Upper lobe of right lung (tissue), 1 donor: ENCODE measurements around the gene ARHGAP6. TPM values are rescaled to one million over a fixed set of nuclear protein-coding genes. Genes with fewer than 3 reads are reported as not detected.
"Not testable (repeated sequence)": the region's sequence is repeated elsewhere in the genome, so short reads cannot be mapped to it uniquely, and the experiment has no call there.

Source experiments
- ATAC-seq: fragments of 200-7000 bp; cut with Tn5 transposase; one replicate; pipeline ENCODE4 v1.9.1; 2020; ENCODE audit warnings: mild to moderate bottlenecking, moderate library complexity
- DNase-seq: peaks from one replicate; pipeline ENCODE4 v3.0.0-alpha.2; 2020
- H3K27ac ChIP-seq: fragments of 200-600 bp; one replicate; pipeline ENCODE4 v1.8.0; 2022
- H3K27me3 ChIP-seq: fragments of 200-600 bp; one replicate; pipeline ENCODE4 v1.8.0; 2022; ENCODE audit warnings: mild to moderate bottlenecking
- H3K36me3 ChIP-seq: fragments of 200-600 bp; one replicate; pipeline ENCODE4 v1.8.0; 2022
- H3K4me1 ChIP-seq: fragments of 200-600 bp; one replicate; pipeline ENCODE4 v1.8.0; 2022
- H3K4me3 ChIP-seq: fragments of 200-600 bp; one replicate; pipeline ENCODE4 v1.8.0; 2022; ENCODE audit warnings: mild to moderate bottlenecking
- H3K9me3 ChIP-seq: fragments of 200-600 bp; one replicate; pipeline ENCODE4 v1.8.0; 2022
- CTCF ChIP-seq: fragments of 200-600 bp; IDR thresholded peaks from one replicate; pipeline ENCODE4 v1.8.0; 2022; ENCODE audit warnings: antibody characterized with exemption
- intact Hi-C: fragments of 100-400 bp; cut with DNase I; formaldehyde crosslinking; loops from one replicate; pipeline ENCODE4 v1.11.0; 2022
- total RNA-seq: library from RNA; stranded (reverse); fragmentation: NEBNext Ultra II Directional; extraction: Animal tissue kit (Norgen Biotek cat#: 25700); gene quantifications from one replicate; pipeline ENCODE4 v1.2.1, GENCODE V29; 2021
- donor health status: DM: no; HTN: yes; CAD: no; lungs with severe emphysema.

The ARHGAP6 gene
- total RNA-seq, 1 donor from 2014 or later = 17.1 TPM

- Histone ChIP-seq H3K27ac (no peak overlapping the region), H3K27me3 (no peaks in the 10 kb centered on the region), H3K4me1 (no peaks in the 10 kb centered on the region), H3K4me3 (no peak overlapping the region), H3K9me3 (no peaks in the 10 kb centered on the region), H3K36me3 (no peaks in the 10 kb centered on the region)
- no peak for DNase-seq
- TF ChIP-seq CTCF = no peak
- ATAC-seq = no peak
- intact Hi-C loops = no loop called here
Observed at GRCh38 chrX:11579636-11580600, 85.8 kb downstream of the ARHGAP6 start.

- intact Hi-C loops, H3K9me3 ChIP-seq, DNase-seq, H3K27me3 ChIP-seq, H3K4me3 ChIP-seq, H3K27ac ChIP-seq, H3K4me1 ChIP-seq, H3K36me3 ChIP-seq, ATAC-seq: not testable (repeated sequence)
Observed at GRCh38 chrX:11578301-11578700, 87.4 kb downstream of the ARHGAP6 start.

GRCh38 chrX:11577603-11578002 lies 88.1 kb downstream of the ARHGAP6 start:
- H3K27ac ChIP-seq = no peak overlapping the region
- H3K9me3 ChIP-seq = no peaks in the 10 kb centered on the region
- no peaks in the 10 kb centered on the region for H3K27me3 ChIP-seq
- no peaks in the 10 kb centered on the region for H3K4me1 ChIP-seq
- no peak for TF ChIP-seq CTCF
- H3K36me3 ChIP-seq = no peaks in the 10 kb centered on the region
- intact Hi-C loops = no loop called here
- no peak overlapping the region for H3K4me3 ChIP-seq
- DNase-seq (no peak), ATAC-seq (no peak)

GRCh38 chrX:11575332-11575731 lies 90.4 kb downstream of the ARHGAP6 start:
- H3K27ac ChIP-seq = no peak overlapping the region
- TF ChIP-seq CTCF = no peak
- H3K27me3 ChIP-seq = no peaks in the 10 kb centered on the region
- H3K36me3 ChIP-seq = no peaks in the 10 kb centered on the region
- no peak overlapping the region for H3K4me3 ChIP-seq
- H3K4me1 ChIP-seq = no peaks in the 10 kb centered on the region
- DNase-seq (no peak), ATAC-seq (no peak)
- intact Hi-C loops = no loop called here
- H3K9me3 ChIP-seq = no peaks in the 10 kb centered on the region

GRCh38 chrX:11567528-11568220 lies 98.0 kb downstream of the ARHGAP6 start:
- ATAC-seq (no peak), DNase-seq (no peak)
- TF ChIP-seq CTCF = no peak
- intact Hi-C loops = no loop called here
- Histone ChIP-seq H3K4me1 (no peaks in the 10 kb centered on the region), H3K36me3 (no peaks in the 10 kb centered on the region), H3K27me3 (no peaks in the 10 kb centered on the region), H3K9me3 (no peaks in the 10 kb centered on the region), H3K27ac (no peak overlapping the region), H3K4me3 (no peak overlapping the region)

GRCh38 chrX:11566789-11567188 lies 98.9 kb downstream of the ARHGAP6 start:
- Histone ChIP-seq H3K27me3 (no peaks in the 10 kb centered on the region), H3K36me3 (no peaks in the 10 kb centered on the region), H3K4me3 (no peak overlapping the region), H3K9me3 (no peaks in the 10 kb centered on the region), H3K27ac (no peak overlapping the region), H3K4me1 (no peaks in the 10 kb centered on the region)
- no peak for DNase-seq
- TF ChIP-seq CTCF = no peak
- intact Hi-C loops = no loop called here
- no peak for ATAC-seq
